Liver (tissue), 9 donors: ENCODE results near the gene MUSK. TPM values are rescaled to one million over a fixed set of nuclear protein-coding genes. Genes with fewer than 3 reads are reported as not detected.

Experiments used
- DNase-seq: peaks from one replicate; pipeline ENCODE4 v3.0.0-alpha.2; 2017; ENCODE audit warnings: low spot score
- H3K27ac ChIP-seq, 2 donors: one replicate each; pipeline ENCODE4 v1.7.0; 2013; ENCODE audit warnings: inconsistent platforms in 2 of 2, low read length in 2 of 2, control low read depth in 1 of 2, low read depth in 1 of 2, mild to moderate bottlenecking in 1 of 2
- H3K27me3 ChIP-seq, 4 donors: one replicate each; pipeline versions ENCODE4 v1.6.1 to v1.7.0; 2013; ENCODE audit warnings: low read length in 3 of 4, inconsistent platforms in 1 of 4, mild to moderate bottlenecking in 1 of 4, moderate library complexity in 1 of 4; ENCODE audit not compliant: control insufficient read depth in 4 of 4, insufficient read depth in 4 of 4
- H3K36me3 ChIP-seq, 4 donors: one replicate each; pipeline versions ENCODE4 v1.6.1 to v1.7.0; 2013; ENCODE audit warnings: low read length in 3 of 4, mild to moderate bottlenecking in 3 of 4, low read depth in 1 of 4, moderate library complexity in 1 of 4; ENCODE audit not compliant: control insufficient read depth in 4 of 4, insufficient read depth in 3 of 4
- H3K4me1 ChIP-seq, 4 donors: one replicate each; pipeline versions ENCODE4 v1.6.1 to v1.7.0; 2013; ENCODE audit warnings: low read length in 3 of 4, mild to moderate bottlenecking in 3 of 4, moderate library complexity in 1 of 4; ENCODE audit not compliant: control insufficient read depth in 4 of 4, insufficient read depth in 4 of 4
- H3K4me3 ChIP-seq, 3 donors: one replicate each; pipeline versions ENCODE4 v1.6.1 to v1.7.0; 2013; ENCODE audit warnings: low read length in 3 of 3, control low read depth in 1 of 3, low read depth in 1 of 3, mild to moderate bottlenecking in 1 of 3
- H3K9ac ChIP-seq, 2 donors: one replicate each; pipeline ENCODE4 v1.7.0; 2013; ENCODE audit warnings: low read length in 2 of 2, mild to moderate bottlenecking in 2 of 2, moderate library complexity in 2 of 2, control low read depth in 1 of 2, low read depth in 1 of 2
- H3K9me3 ChIP-seq, 4 donors: one replicate each; pipeline versions ENCODE4 v1.6.1 to v1.7.0; 2013; ENCODE audit warnings: low read length in 3 of 4; ENCODE audit not compliant: control insufficient read depth in 4 of 4
- EGR1 ChIP-seq, 2 donors: IDR thresholded peaks; 2 replicates each; pipeline ENCODE4 v1.6.1; 2016 to 2018; ENCODE audit warnings: antibody characterized with exemption in 2 of 2, low read depth in 2 of 2
- FOXA1 ChIP-seq: IDR thresholded peaks from 2 replicates; pipeline ENCODE4 v1.6.1; 2016; ENCODE audit warnings: antibody characterized with exemption
- FOXA2 ChIP-seq: IDR thresholded peaks from 2 replicates; pipeline ENCODE4 v1.6.1; 2016; ENCODE audit warnings: antibody characterized with exemption
- GABPA ChIP-seq, 2 donors: IDR thresholded peaks in 1 of 2; conservative IDR thresholded peaks in 1 of 2; 2 replicates each; pipeline ENCODE4 v1.6.1; 2016; ENCODE audit warnings: antibody characterized with exemption in 2 of 2, mild to moderate bottlenecking in 1 of 2, moderate library complexity in 1 of 2
- HNF4A ChIP-seq, 2 donors: conservative IDR thresholded peaks; 2 replicates each; pipeline ENCODE4 v1.6.1; 2016; ENCODE audit warnings: antibody characterized with exemption in 2 of 2, mild to moderate bottlenecking in 2 of 2
- HNF4G ChIP-seq: IDR thresholded peaks from 2 replicates; pipeline ENCODE4 v1.6.1; 2016; ENCODE audit warnings: antibody characterized with exemption
- JUND ChIP-seq, 2 donors: IDR thresholded peaks; 2 replicates each; pipeline ENCODE4 v1.6.1; 2016; ENCODE audit warnings: antibody characterized with exemption in 2 of 2
- NR2F2 ChIP-seq: IDR thresholded peaks from 2 replicates; pipeline ENCODE4 v1.6.1; 2016; ENCODE audit warnings: antibody characterized with exemption
- RAD21 ChIP-seq, 2 donors: IDR thresholded peaks; 2 replicates each; pipeline ENCODE4 v1.6.1; 2016; ENCODE audit warnings: antibody characterized with exemption in 2 of 2, mild to moderate bottlenecking in 2 of 2
- REST ChIP-seq: IDR thresholded peaks from 2 replicates; pipeline ENCODE4 v1.6.1; 2016; ENCODE audit warnings: antibody characterized with exemption, mild to moderate bottlenecking
- RXRA ChIP-seq, 2 donors: IDR thresholded peaks; 2 replicates each; pipeline ENCODE4 v1.6.1; 2017 to 2018; ENCODE audit warnings: antibody characterized with exemption in 2 of 2, mild to moderate bottlenecking in 1 of 2
- SP1 ChIP-seq: IDR thresholded peaks from 2 replicates; pipeline ENCODE4 v1.6.1; 2018; ENCODE audit warnings: antibody characterized with exemption, mild to moderate bottlenecking
- TAF1 ChIP-seq: conservative IDR thresholded peaks from 2 replicates; pipeline ENCODE4 v1.6.1; 2016; ENCODE audit warnings: antibody characterized with exemption, mild to moderate bottlenecking
- YY1 ChIP-seq: IDR thresholded peaks from 2 replicates; pipeline ENCODE4 v1.6.1; 2016; ENCODE audit warnings: antibody characterized with exemption, mild to moderate bottlenecking
- ZBTB33 ChIP-seq: IDR thresholded peaks from 2 replicates; pipeline ENCODE4 v1.6.1; 2016; ENCODE audit warnings: antibody characterized with exemption
- WGBS: extraction: QIAGEN DNeasy Blood & Tissue Kit; methylation state at CpG from one replicate; pipeline ENCODE4 v1.1.7; 2013; 5-methylcytosine and 5-hydroxymethylcytosine counted together
- polyA plus RNA-seq, 2 donors: library from polyadenylated mRNA; stranded (reverse) in 1 of 2; unstranded in 1 of 2; fragments of 200-250 nt in 1 of 2; fragments of >200 nt in 1 of 2; fragmentation: Nextera tagmentation in 1 of 2; extraction: Ambion mirVana in 1 of 2; gene quantifications; one replicate each; pipeline versions ENCODE4 v1.2.1 to v1.2.3, GENCODE V29; 2013 to 2015
- total RNA-seq, 2 donors: library from RNA; depleted of rRNA; stranded (reverse); fragments of >200 nt; gene quantifications; one replicate each; pipeline ENCODE4 v1.2.3, GENCODE V29; 2014
- TF ChIP-seq, protein P1 (sequence below): fragments of 150-350 bp; IDR thresholded peaks from 2 replicates; pipeline ENCODE4 v1.5.1; 2017; ENCODE audit warnings: improper control_type of control experiment, low read depth, low read length; ENCODE audit not compliant: missing input control
- TF ChIP-seq, protein P2 (sequence below): IDR thresholded peaks from 2 replicates; pipeline ENCODE4 v1.6.1; 2016; ENCODE audit warnings: antibody characterized with exemption
- donor health status: healthy.
- donor health status: healthy.
- donor health status: healthy.
- donor health status: healthy.
- donor health status: healthy.

MUSK gene
- total and polyA plus RNA-seq, 4 donors: 0.05 to 0.17 (median 0.10) TPM; not detected in 1

- TF ChIP-seq, protein P1, sequence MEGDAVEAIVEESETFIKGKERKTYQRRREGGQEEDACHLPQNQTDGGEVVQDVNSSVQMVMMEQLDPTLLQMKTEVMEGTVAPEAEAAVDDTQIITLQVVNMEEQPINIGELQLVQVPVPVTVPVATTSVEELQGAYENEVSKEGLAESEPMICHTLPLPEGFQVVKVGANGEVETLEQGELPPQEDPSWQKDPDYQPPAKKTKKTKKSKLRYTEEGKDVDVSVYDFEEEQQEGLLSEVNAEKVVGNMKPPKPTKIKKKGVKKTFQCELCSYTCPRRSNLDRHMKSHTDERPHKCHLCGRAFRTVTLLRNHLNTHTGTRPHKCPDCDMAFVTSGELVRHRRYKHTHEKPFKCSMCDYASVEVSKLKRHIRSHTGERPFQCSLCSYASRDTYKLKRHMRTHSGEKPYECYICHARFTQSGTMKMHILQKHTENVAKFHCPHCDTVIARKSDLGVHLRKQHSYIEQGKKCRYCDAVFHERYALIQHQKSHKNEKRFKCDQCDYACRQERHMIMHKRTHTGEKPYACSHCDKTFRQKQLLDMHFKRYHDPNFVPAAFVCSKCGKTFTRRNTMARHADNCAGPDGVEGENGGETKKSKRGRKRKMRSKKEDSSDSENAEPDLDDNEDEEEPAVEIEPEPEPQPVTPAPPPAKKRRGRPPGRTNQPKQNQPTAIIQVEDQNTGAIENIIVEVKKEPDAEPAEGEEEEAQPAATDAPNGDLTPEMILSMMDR: no peak
- TF ChIP-seq HNF4A (conservative IDR thresholded peaks at IDR 0.05) (no peak), TAF1 (no peak), RXRA (IDR thresholded peaks at IDR 0.05) (no peak)
- TF ChIP-seq, protein P2, sequence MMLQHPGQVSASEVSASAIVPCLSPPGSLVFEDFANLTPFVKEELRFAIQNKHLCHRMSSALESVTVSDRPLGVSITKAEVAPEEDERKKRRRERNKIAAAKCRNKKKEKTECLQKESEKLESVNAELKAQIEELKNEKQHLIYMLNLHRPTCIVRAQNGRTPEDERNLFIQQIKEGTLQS: no peak
Observed at GRCh38 chr9:110700953-110701352, 32.4 kb downstream of the MUSK start (continued).

- H3K4me3 ChIP-seq: no peak overlapping the region
- no peaks in the 10 kb centered on the region for H3K4me1 ChIP-seq
- H3K9ac ChIP-seq: no peak overlapping the region
- no peaks in the 10 kb centered on the region for H3K36me3 ChIP-seq
- TF ChIP-seq RAD21 (IDR thresholded peaks at IDR 0.05): no peak
- TF ChIP-seq FOXA2: no peak
- no peak for TF ChIP-seq EGR1 (IDR thresholded peaks at IDR 0.05; ENCODE audit: low read depth in 2 of 2)
- TF ChIP-seq YY1: no peak
- H3K27ac ChIP-seq: no peak overlapping the region
- DNase-seq: no peak
- H3K27me3 ChIP-seq: no peaks in the 10 kb centered on the region
- WGBS: 95% methylated on average over 2 of the region's 2 CpGs
- no peaks in the 10 kb centered on the region for H3K9me3 ChIP-seq
Observed at GRCh38 chr9:110703669-110704068, 35.1 kb downstream of the MUSK start.

DNA sequence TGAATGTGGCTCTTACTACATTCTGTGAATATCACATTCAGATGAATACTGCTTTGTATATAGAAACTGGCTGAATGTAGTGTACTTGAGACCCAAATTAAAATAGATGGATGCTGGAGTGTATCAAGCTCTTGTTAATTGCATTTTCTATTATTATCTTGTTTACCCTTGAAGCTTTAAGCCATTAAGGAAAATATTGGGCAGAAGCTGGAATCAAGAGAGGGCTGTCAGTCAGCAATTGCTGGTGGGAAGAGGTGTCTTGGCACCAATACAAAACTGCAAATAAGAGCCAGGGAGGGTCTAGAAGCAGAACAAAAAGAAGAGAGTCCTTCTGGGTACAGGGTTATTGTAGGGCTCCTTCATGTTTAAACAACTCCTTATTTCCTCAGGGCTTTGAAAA is 38.8 kb downstream of the MUSK start:
- H3K9ac ChIP-seq: no peak overlapping the region
- TF ChIP-seq TAF1 (no peak), GABPA (IDR thresholded peaks at IDR 0.05 in 1 of 2, conservative IDR thresholded peaks at IDR 0.05 in 1 of 2) (no peak), HNF4G (no peak), SP1 (no peak)
- TF ChIP-seq, protein P1: no peak
- no peak overlapping the region for H3K4me3 ChIP-seq
- no peaks in the 10 kb centered on the region for H3K9me3 ChIP-seq
- H3K27me3 ChIP-seq: no peaks in the 10 kb centered on the region
- H3K27ac ChIP-seq: no peak overlapping the region
- H3K36me3 ChIP-seq: no peaks in the 10 kb centered on the region
- no peak for DNase-seq
- no peaks in the 10 kb centered on the region for H3K4me1 ChIP-seq

GRCh38 chr9:110710420-110710819 is 41.8 kb downstream of the MUSK start:
- no peaks in the 10 kb centered on the region for H3K36me3 ChIP-seq
- no peak overlapping the region for H3K9ac ChIP-seq
- H3K4me1 ChIP-seq: no peaks in the 10 kb centered on the region
- H3K9me3 ChIP-seq: no peaks in the 10 kb centered on the region
- no peak overlapping the region for H3K27ac ChIP-seq
- TF ChIP-seq, protein P2: no peak
- TF ChIP-seq RAD21 (IDR thresholded peaks at IDR 0.05) (no peak), FOXA1 (no peak), JUND (IDR thresholded peaks at IDR 0.05) (no peak), RXRA (IDR thresholded peaks at IDR 0.05) (no peak), REST (no peak), NR2F2 (no peak), ZBTB33 (no peak)
- WGBS: 63% methylated on average over 3 of the region's 3 CpGs
- H3K27me3 ChIP-seq: peaks cover 0 to 2% (median 0%) of the 10 kb centered on the region in 4 donors
- no peak for DNase-seq
- no peak overlapping the region for H3K4me3 ChIP-seq
